ENCODE data around the gene BHLHE40.

Gene BHLHE40

GRCh38 chr3:4999531-5000184 lies 20.4 kb downstream of the BHLHE40 start:
- Histone ChIP-seq H3K36me3 (ENCODE audit: control insufficient read depth, insufficient read depth, low read length) (no peaks in the 10 kb centered on the region), H3K27me3 (replicated peaks; ENCODE audit: control insufficient read depth, insufficient read depth, low read length, poor library complexity, severe bottlenecking) (no peaks in the 10 kb centered on the region), H3K4me1 (ENCODE audit: control insufficient read depth, insufficient read depth, low read length, poor library complexity, severe bottlenecking) (peaks cover 8% of the 10 kb centered on the region), H3K4me3 (ENCODE audit: insufficient read depth, low read depth, low read length, poor library complexity, severe bottlenecking) (no peak overlapping the region), H3K9me3 (ENCODE audit: control insufficient read depth, low read length) (no peaks in the 10 kb centered on the region), H3K27ac (ENCODE audit: insufficient read depth, low read length, poor library complexity, severe bottlenecking) (no peak overlapping the region)
- no peak for DNase-seq

GRCh38 chr3:5001135-5001534 lies 21.9 kb downstream of the BHLHE40 start:
- Histone ChIP-seq H3K27me3 (replicated peaks; ENCODE audit: control insufficient read depth, insufficient read depth, low read length, poor library complexity, severe bottlenecking) (no peaks in the 10 kb centered on the region), H3K9me3 (ENCODE audit: control insufficient read depth, low read length) (no peaks in the 10 kb centered on the region), H3K36me3 (ENCODE audit: control insufficient read depth, insufficient read depth, low read length) (no peaks in the 10 kb centered on the region), H3K4me1 (ENCODE audit: control insufficient read depth, insufficient read depth, low read length, poor library complexity, severe bottlenecking) (peaks cover 8% of the 10 kb centered on the region), H3K27ac (ENCODE audit: insufficient read depth, low read length, poor library complexity, severe bottlenecking) (no peak overlapping the region), H3K4me3 (ENCODE audit: insufficient read depth, low read depth, low read length, poor library complexity, severe bottlenecking) (no peak overlapping the region)
- no peak for DNase-seq

- Histone ChIP-seq H3K4me1 (ENCODE audit: control insufficient read depth, insufficient read depth, low read length, poor library complexity, severe bottlenecking) (peaks cover 10% of the 10 kb centered on the region), H3K27ac (ENCODE audit: insufficient read depth, low read length, poor library complexity, severe bottlenecking) (no peak overlapping the region)
These were observed 22.6 kb downstream of the BHLHE40 start for GRCh38 chr3:5001805-5002173.

GRCh38 chr3:5002174-5002870 lies 23.1 kb downstream of the BHLHE40 start:
- Histone ChIP-seq H3K27ac (ENCODE audit: insufficient read depth, low read length, poor library complexity, severe bottlenecking) (no peak overlapping the region), H3K27me3 (replicated peaks; ENCODE audit: control insufficient read depth, insufficient read depth, low read length, poor library complexity, severe bottlenecking) (no peaks in the 10 kb centered on the region), H3K4me1 (ENCODE audit: control insufficient read depth, insufficient read depth, low read length, poor library complexity, severe bottlenecking) (peaks cover 12% of the 10 kb centered on the region), H3K36me3 (ENCODE audit: control insufficient read depth, insufficient read depth, low read length) (no peaks in the 10 kb centered on the region), H3K4me3 (ENCODE audit: insufficient read depth, low read depth, low read length, poor library complexity, severe bottlenecking) (no peak overlapping the region), H3K9me3 (ENCODE audit: control insufficient read depth, low read length) (no peaks in the 10 kb centered on the region)
- peak; percentile 31 to 68 (median 62) for DNase-seq

More at GRCh38 chr3:5001805-5002173, 22.6 kb downstream of the BHLHE40 start:
- H3K27me3 ChIP-seq (replicated peaks; ENCODE audit: control insufficient read depth, insufficient read depth, low read length, poor library complexity, severe bottlenecking) = no peaks in the 10 kb centered on the region
- no peaks in the 10 kb centered on the region for H3K9me3 ChIP-seq (ENCODE audit: control insufficient read depth, low read length)
- no peak overlapping the region for H3K4me3 ChIP-seq (ENCODE audit: insufficient read depth, low read depth, low read length, poor library complexity, severe bottlenecking)
- no peaks in the 10 kb centered on the region for H3K36me3 ChIP-seq (ENCODE audit: control insufficient read depth, insufficient read depth, low read length)
- no peak for DNase-seq

- Histone ChIP-seq H3K36me3 (ENCODE audit: control insufficient read depth, insufficient read depth, low read length) (no peaks in the 10 kb centered on the region), H3K27me3 (replicated peaks; ENCODE audit: control insufficient read depth, insufficient read depth, low read length, poor library complexity, severe bottlenecking) (no peaks in the 10 kb centered on the region), H3K4me1 (ENCODE audit: control insufficient read depth, insufficient read depth, low read length, poor library complexity, severe bottlenecking) (peaks cover 12% of the 10 kb centered on the region), H3K9me3 (ENCODE audit: control insufficient read depth, low read length) (no peaks in the 10 kb centered on the region), H3K27ac (ENCODE audit: insufficient read depth, low read length, poor library complexity, severe bottlenecking) (no peak overlapping the region), H3K4me3 (ENCODE audit: insufficient read depth, low read depth, low read length, poor library complexity, severe bottlenecking) (no peak overlapping the region)
- no peak for DNase-seq
These were observed 23.6 kb downstream of the BHLHE40 start for GRCh38 chr3:5002871-5003247.

- Histone ChIP-seq H3K27ac (ENCODE audit: insufficient read depth, low read length, poor library complexity, severe bottlenecking) (no peak overlapping the region), H3K9me3 (ENCODE audit: control insufficient read depth, low read length) (no peaks in the 10 kb centered on the region), H3K27me3 (replicated peaks; ENCODE audit: control insufficient read depth, insufficient read depth, low read length, poor library complexity, severe bottlenecking) (no peaks in the 10 kb centered on the region), H3K4me3 (ENCODE audit: insufficient read depth, low read depth, low read length, poor library complexity, severe bottlenecking) (no peak overlapping the region), H3K36me3 (ENCODE audit: control insufficient read depth, insufficient read depth, low read length) (no peaks in the 10 kb centered on the region), H3K4me1 (ENCODE audit: control insufficient read depth, insufficient read depth, low read length, poor library complexity, severe bottlenecking) (peaks cover 12% of the 10 kb centered on the region)
- no peak for DNase-seq
These were observed 25.3 kb downstream of the BHLHE40 start for GRCh38 chr3:5004319-5005152.

GRCh38 chr3:5005367-5005766 lies 26.1 kb downstream of the BHLHE40 start:
- no peaks in the 10 kb centered on the region for H3K27me3 ChIP-seq (replicated peaks; ENCODE audit: control insufficient read depth, insufficient read depth, low read length, poor library complexity, severe bottlenecking)
- DNase-seq = no peak
- no peak overlapping the region for H3K27ac ChIP-seq (ENCODE audit: insufficient read depth, low read length, poor library complexity, severe bottlenecking)
- no peaks in the 10 kb centered on the region for H3K36me3 ChIP-seq (ENCODE audit: control insufficient read depth, insufficient read depth, low read length)
- H3K9me3 ChIP-seq (ENCODE audit: control insufficient read depth, low read length) = no peaks in the 10 kb centered on the region
- H3K4me3 ChIP-seq (ENCODE audit: insufficient read depth, low read depth, low read length, poor library complexity, severe bottlenecking) = no peak overlapping the region
- peaks cover 15% of the 10 kb centered on the region for H3K4me1 ChIP-seq (ENCODE audit: control insufficient read depth, insufficient read depth, low read length, poor library complexity, severe bottlenecking)

GRCh38 chr3:5006755-5007202 lies 27.5 kb downstream of the BHLHE40 start:
- DNase-seq = peak; percentile 76 to 86 (median 78)
- H3K9me3 ChIP-seq (ENCODE audit: control insufficient read depth, low read length) = no peaks in the 10 kb centered on the region
- peaks cover 18% of the 10 kb centered on the region for H3K4me1 ChIP-seq (ENCODE audit: control insufficient read depth, insufficient read depth, low read length, poor library complexity, severe bottlenecking)
- H3K27me3 ChIP-seq (replicated peaks; ENCODE audit: control insufficient read depth, insufficient read depth, low read length, poor library complexity, severe bottlenecking) = no peaks in the 10 kb centered on the region
- H3K36me3 ChIP-seq (ENCODE audit: control insufficient read depth, insufficient read depth, low read length) = no peaks in the 10 kb centered on the region
- peak overlapping the region; percentile 19 for H3K27ac ChIP-seq (ENCODE audit: insufficient read depth, low read length, poor library complexity, severe bottlenecking)
- H3K4me3 ChIP-seq (ENCODE audit: insufficient read depth, low read depth, low read length, poor library complexity, severe bottlenecking) = no peak overlapping the region

- no peaks in the 10 kb centered on the region for H3K36me3 ChIP-seq (ENCODE audit: control insufficient read depth, insufficient read depth, low read length)
- H3K4me1 ChIP-seq (ENCODE audit: control insufficient read depth, insufficient read depth, low read length, poor library complexity, severe bottlenecking) = peaks cover 18% of the 10 kb centered on the region
- no peak overlapping the region for H3K4me3 ChIP-seq (ENCODE audit: insufficient read depth, low read depth, low read length, poor library complexity, severe bottlenecking)
- H3K27ac ChIP-seq (ENCODE audit: insufficient read depth, low read length, poor library complexity, severe bottlenecking) = no peak overlapping the region
- no peaks in the 10 kb centered on the region for H3K27me3 ChIP-seq (replicated peaks; ENCODE audit: control insufficient read depth, insufficient read depth, low read length, poor library complexity, severe bottlenecking)
- no peaks in the 10 kb centered on the region for H3K9me3 ChIP-seq (ENCODE audit: control insufficient read depth, low read length)
- no peak for DNase-seq
These were observed 28.6 kb downstream of the BHLHE40 start for GRCh38 chr3:5007873-5008272.

All from effector memory CD4-positive, alpha-beta T cell (primary cell).